H7 (cell line): Measurements from ENCODE around the gene NR2E1. TPM values are rescaled to one million over a fixed set of nuclear protein-coding genes. Genes with fewer than 3 reads are reported as not detected.

ENCODE experiments used
- DNase-seq: peaks from one replicate; pipeline ENCODE4 v3.0.0; 2012
- H3K27me3 ChIP-seq: 2 replicates; pipeline ENCODE4 v1.6.0; 2011; ENCODE audit warnings: mild to moderate bottlenecking, low read length; ENCODE audit not compliant: control insufficient read depth, insufficient read depth
- H3K36me3 ChIP-seq: replicated peaks from 2 replicates; pipeline ENCODE4 v1.5.1; 2011; ENCODE audit warnings: low read length; ENCODE audit not compliant: control insufficient read depth, insufficient read depth
- H3K4me3 ChIP-seq: 2 replicates; pipeline ENCODE4 v1.5.1; 2011; ENCODE audit warnings: low read depth, mild to moderate bottlenecking, control low read depth, low read length, moderate library complexity; ENCODE audit not compliant: insufficient read depth
- total RNA-seq: library from RNA; depleted of rRNA; stranded (reverse); fragments of >200 nt; shearing (Covaris generic); gene quantifications from 2 replicates; pipeline ENCODE4 v1.2.3, GENCODE V29; 2014

Gene NR2E1
- total RNA-seq, 1 experiment from 2014 or later = not detected

- peaks cover 55% of the 10 kb centered on the region for H3K27me3 ChIP-seq
- DNase-seq = no peak
- no peak overlapping the region for H3K4me3 ChIP-seq
- H3K36me3 ChIP-seq = no peaks in the 10 kb centered on the region
Observed at GRCh38 chr6:108132863-108133262, 33.0 kb upstream of the NR2E1 start.

GRCh38 chr6:108133594-108134179 lies 32.1 kb upstream of the NR2E1 start:
- H3K36me3 ChIP-seq = no peaks in the 10 kb centered on the region
- peaks cover 54% of the 10 kb centered on the region for H3K27me3 ChIP-seq
- peak; percentile 96 for DNase-seq
- H3K4me3 ChIP-seq = peak overlapping the region; percentile 25

- DNase-seq = no peak
- Histone ChIP-seq H3K4me3 (peak overlapping the region; percentile 25; the same call in 1 of the 2 replicates), H3K36me3 (no peaks in the 10 kb centered on the region), H3K27me3 (peaks cover 48% of the 10 kb centered on the region)
Observed at GRCh38 chr6:108134213-108134970, 31.4 kb upstream of the NR2E1 start.

- DNase-seq = no peak
- Histone ChIP-seq H3K27me3 (no peaks in the 10 kb centered on the region), H3K36me3 (no peaks in the 10 kb centered on the region), H3K4me3 (no peak overlapping the region)
Observed at GRCh38 chr6:108142240-108142639, 23.6 kb upstream of the NR2E1 start.

- Histone ChIP-seq H3K4me3 (no peak overlapping the region), H3K27me3 (no peaks in the 10 kb centered on the region; the same call in 1 of the 2 replicates), H3K36me3 (no peaks in the 10 kb centered on the region)
- DNase-seq = no peak
Observed at GRCh38 chr6:108145639-108146038, 20.2 kb upstream of the NR2E1 start.

- Histone ChIP-seq H3K36me3 (no peaks in the 10 kb centered on the region), H3K4me3 (no peak overlapping the region), H3K27me3 (peaks cover 33% of the 10 kb centered on the region)
- no peak for DNase-seq
Observed at GRCh38 chr6:108152446-108152845, 13.4 kb upstream of the NR2E1 start.

GRCh38 chr6:108156180-108156937 lies 9.5 kb upstream of the NR2E1 start:
- Histone ChIP-seq H3K4me3 (no peak overlapping the region), H3K27me3 (peaks cover 72% of the 10 kb centered on the region), H3K36me3 (no peaks in the 10 kb centered on the region)
- peak; percentile 43 for DNase-seq

GRCh38 chr6:108156938-108157233 lies 8.9 kb upstream of the NR2E1 start:
- Histone ChIP-seq H3K4me3 (no peak overlapping the region), H3K36me3 (no peaks in the 10 kb centered on the region), H3K27me3 (peaks cover 77% of the 10 kb centered on the region)
- DNase-seq = no peak

- Histone ChIP-seq H3K4me3 (no peak overlapping the region), H3K36me3 (no peaks in the 10 kb centered on the region), H3K27me3 (peaks cover 82% of the 10 kb centered on the region)
- peak; percentile 92 for DNase-seq
Observed at GRCh38 chr6:108157234-108157980, 8.4 kb upstream of the NR2E1 start.

GRCh38 chr6:108157981-108158525 lies 7.8 kb upstream of the NR2E1 start:
- Histone ChIP-seq H3K27me3 (peaks cover 89% of the 10 kb centered on the region), H3K4me3 (no peak overlapping the region), H3K36me3 (no peaks in the 10 kb centered on the region)
- peak; percentile 66 for DNase-seq

- Histone ChIP-seq H3K4me3 (no peak overlapping the region), H3K36me3 (no peaks in the 10 kb centered on the region), H3K27me3 (peaks cover 100% of the 10 kb centered on the region)
- DNase-seq = peak; percentile 50
Observed at GRCh38 chr6:108159981-108160380, 5.8 kb upstream of the NR2E1 start.

- peaks cover 100% of the 10 kb centered on the region for H3K27me3 ChIP-seq
- DNase-seq = no peak
- H3K4me3 ChIP-seq = no peak overlapping the region
- no peaks in the 10 kb centered on the region for H3K36me3 ChIP-seq
Observed at GRCh38 chr6:108161724-108162282, 4.0 kb upstream of the NR2E1 start.

- Histone ChIP-seq H3K4me3 (no peak overlapping the region), H3K36me3 (no peaks in the 10 kb centered on the region), H3K27me3 (peaks cover 100% of the 10 kb centered on the region)
- peak; percentile 65 for DNase-seq
Observed at GRCh38 chr6:108163267-108163643, 2.6 kb upstream of the NR2E1 start.
